Nephron progenitor cell (in vitro differentiated cells): ENCODE measurements around the gene STRN4.
A peak's percentile ranks its signal among the peaks of the same experiment; 100 is the strongest.

Source experiments
- DNase-seq: peaks from one replicate; pipeline ENCODE4 v3.0.0; 2021
- H3K27ac Mint-ChIP-seq: 2 replicates; pipeline ENCODE4 v1.8.0; 2021; ENCODE audit warnings: mild to moderate bottlenecking, moderate library complexity, mixed read lengths
- H3K27me3 Mint-ChIP-seq: 2 replicates; pipeline ENCODE4 v1.8.0; 2021; ENCODE audit warnings: mild to moderate bottlenecking, low read depth, mixed read lengths; ENCODE audit not compliant: poor library complexity
- H3K36me3 Mint-ChIP-seq: 2 replicates; pipeline ENCODE4 v1.8.0; 2021; ENCODE audit warnings: low read depth, mixed read lengths
- H3K4me1 Mint-ChIP-seq: 2 replicates; pipeline ENCODE4 v1.8.0; 2021; ENCODE audit warnings: mixed read lengths
- H3K4me3 Mint-ChIP-seq: 2 replicates; pipeline ENCODE4 v1.8.0; 2021; ENCODE audit warnings: mild to moderate bottlenecking, moderate library complexity, mixed read lengths
- H3K9me3 Mint-ChIP-seq: 2 replicates; pipeline ENCODE4 v1.8.0; 2021; ENCODE audit warnings: mild to moderate bottlenecking, moderate library complexity, mixed read lengths
- TF ChIP-seq, protein P1 (sequence below): fragments of 200-600 bp; sonication (generic); IDR thresholded peaks from 2 replicates; pipeline ENCODE4 v1.5.0; 2021; ENCODE audit warnings: antibody characterized with exemption

Gene STRN4

DNA sequence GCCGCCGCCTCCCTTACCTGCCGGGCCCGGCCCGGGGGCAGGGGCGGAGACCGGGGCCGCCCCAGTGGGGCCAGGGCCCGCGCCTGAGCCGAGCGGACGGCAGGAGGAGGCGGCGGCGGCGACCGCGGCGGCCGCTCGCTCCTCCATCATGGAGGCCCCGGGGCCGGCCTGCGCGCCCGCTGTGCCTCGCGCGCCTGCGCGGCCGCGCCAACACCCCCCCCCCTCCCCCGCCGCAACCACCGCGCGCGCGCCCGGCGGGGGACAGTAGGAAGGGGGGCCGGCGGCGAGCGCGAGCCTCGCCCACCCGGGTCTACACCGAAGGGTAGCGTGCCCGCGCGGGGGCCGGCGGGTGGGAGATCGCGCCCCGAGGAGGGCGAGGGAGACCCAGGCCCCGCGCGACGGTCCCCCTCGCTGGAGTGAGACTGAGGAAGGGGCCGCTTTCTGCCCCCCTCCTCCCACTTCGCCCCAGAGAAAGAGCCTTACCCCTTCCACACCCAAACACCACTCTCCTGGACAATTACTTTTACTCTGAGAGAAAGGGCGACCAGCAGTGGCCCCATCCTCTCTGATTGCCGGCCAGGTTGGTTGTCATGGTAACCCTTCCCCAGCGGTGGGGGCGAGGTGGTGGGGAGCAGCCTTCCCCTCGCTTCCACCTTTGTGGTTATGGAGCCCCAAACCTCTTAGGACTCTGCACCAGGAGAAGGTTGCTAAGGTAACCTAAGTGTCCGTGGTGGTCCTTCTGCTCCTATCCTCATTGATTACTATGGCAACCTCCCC is at the start of gene STRN4:
STRN4 (minus strand) TSS at position 170 of the 777 bp plus-strand sequence; CDS start at position 150, 20 bp downstream.
- Mint-ChIP-seq H3K4me1 (peaks cover 36% of the 10 kb centered on the region), H3K27me3 (peaks cover 2% of the 10 kb centered on the region), H3K27ac (peak within 1 kb of the TSS; percentile 87), H3K4me3 (peak within 1 kb of the TSS; percentile 98), H3K9me3 (no peaks in the 10 kb centered on the region), H3K36me3 (peaks cover 27% of the 10 kb centered on the region)
- peak; percentile 74 for DNase-seq
- TF ChIP-seq, protein P1, sequence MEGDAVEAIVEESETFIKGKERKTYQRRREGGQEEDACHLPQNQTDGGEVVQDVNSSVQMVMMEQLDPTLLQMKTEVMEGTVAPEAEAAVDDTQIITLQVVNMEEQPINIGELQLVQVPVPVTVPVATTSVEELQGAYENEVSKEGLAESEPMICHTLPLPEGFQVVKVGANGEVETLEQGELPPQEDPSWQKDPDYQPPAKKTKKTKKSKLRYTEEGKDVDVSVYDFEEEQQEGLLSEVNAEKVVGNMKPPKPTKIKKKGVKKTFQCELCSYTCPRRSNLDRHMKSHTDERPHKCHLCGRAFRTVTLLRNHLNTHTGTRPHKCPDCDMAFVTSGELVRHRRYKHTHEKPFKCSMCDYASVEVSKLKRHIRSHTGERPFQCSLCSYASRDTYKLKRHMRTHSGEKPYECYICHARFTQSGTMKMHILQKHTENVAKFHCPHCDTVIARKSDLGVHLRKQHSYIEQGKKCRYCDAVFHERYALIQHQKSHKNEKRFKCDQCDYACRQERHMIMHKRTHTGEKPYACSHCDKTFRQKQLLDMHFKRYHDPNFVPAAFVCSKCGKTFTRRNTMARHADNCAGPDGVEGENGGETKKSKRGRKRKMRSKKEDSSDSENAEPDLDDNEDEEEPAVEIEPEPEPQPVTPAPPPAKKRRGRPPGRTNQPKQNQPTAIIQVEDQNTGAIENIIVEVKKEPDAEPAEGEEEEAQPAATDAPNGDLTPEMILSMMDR = no peak

GRCh38 chr19:46791944-46792343 is 45.7 kb upstream of the STRN4 start:
- peaks cover 30% of the 10 kb centered on the region for H3K4me1 Mint-ChIP-seq
- peaks cover 9% of the 10 kb centered on the region for H3K27me3 Mint-ChIP-seq
- TF ChIP-seq, protein P1 = no peak
- H3K27ac Mint-ChIP-seq = peak overlapping the region; percentile 39
- H3K4me3 Mint-ChIP-seq = no peak overlapping the region
- no peaks in the 10 kb centered on the region for H3K9me3 Mint-ChIP-seq
- H3K36me3 Mint-ChIP-seq = no peaks in the 10 kb centered on the region
- no peak for DNase-seq

DNA sequence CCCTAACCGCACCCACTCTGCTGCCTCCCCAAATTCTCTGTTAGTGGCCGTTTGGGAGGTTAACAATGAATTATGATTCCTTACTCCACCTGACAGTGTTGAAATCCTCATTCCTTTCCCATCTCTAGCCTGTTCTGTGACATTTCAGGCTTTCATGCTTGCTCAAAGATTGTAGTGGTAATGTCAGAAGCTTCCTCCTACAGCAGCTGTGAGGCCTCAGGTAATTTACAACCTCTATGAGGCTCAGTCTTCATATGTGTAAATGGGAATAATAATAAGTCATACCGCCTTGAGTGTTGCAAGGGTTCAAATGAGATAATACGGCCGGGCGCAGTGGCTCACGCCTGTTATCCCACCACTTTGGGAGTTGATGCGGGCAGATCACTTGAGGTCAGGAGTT is 43.1 kb upstream of the STRN4 start:
- no peak overlapping the region for H3K27ac Mint-ChIP-seq
- H3K9me3 Mint-ChIP-seq = no peaks in the 10 kb centered on the region
- TF ChIP-seq, protein P1 = no peak
- no peak overlapping the region for H3K4me3 Mint-ChIP-seq
- no peaks in the 10 kb centered on the region for H3K36me3 Mint-ChIP-seq
- H3K4me1 Mint-ChIP-seq = peaks cover 49% of the 10 kb centered on the region
- no peak for DNase-seq
- H3K27me3 Mint-ChIP-seq = peaks cover 12% of the 10 kb centered on the region

- Mint-ChIP-seq H3K36me3 (no peaks in the 10 kb centered on the region), H3K4me1 (peaks cover 53% of the 10 kb centered on the region), H3K27ac (no peak overlapping the region), H3K4me3 (no peak overlapping the region), H3K27me3 (peaks cover 16% of the 10 kb centered on the region), H3K9me3 (no peaks in the 10 kb centered on the region)
- TF ChIP-seq, protein P1 = no peak
- DNase-seq = no peak
Observed at GRCh38 chr19:46788968-46789338, 42.7 kb upstream of the STRN4 start.

- Mint-ChIP-seq H3K36me3 (no peaks in the 10 kb centered on the region), H3K27ac (no peak within 1 kb of the TSS), H3K4me1 (peaks cover 53% of the 10 kb centered on the region), H3K4me3 (peak within 1 kb of the TSS; percentile 93), H3K27me3 (peaks cover 16% of the 10 kb centered on the region), H3K9me3 (no peaks in the 10 kb centered on the region)
- DNase-seq = peak; percentile 99
- TF ChIP-seq, protein P1 = no peak
Observed at GRCh38 chr19:46788262-46788967, 42.2 kb upstream of the STRN4 start, which contains the start of gene SLC1A5. TSS of gene SLC1A5 (minus strand) at chr19:46788594. CDS start at chr19:46787965, 629 bp downstream.
